Fibroblast of skin of back (primary cell): ENCODE measurements around the gene HDAC8. TPM values are rescaled to one million over a fixed set of nuclear protein-coding genes. Genes with fewer than 3 reads are reported as not detected.
"Not testable (repeated sequence)": the region's sequence is repeated elsewhere in the genome, so short reads cannot be mapped to it uniquely, and the experiment has no call there.

Experiments
- DNase-seq: peaks from one replicate; pipeline ENCODE4 v3.0.0-alpha.2; 2013
- polyA plus RNA-seq, 2 experiments: library from polyadenylated mRNA; unstranded; fragments of 120-200 nt; gene quantifications; one replicate each; pipeline ENCODE4 v1.2.1, GENCODE V29; 2013; ENCODE audit not compliant: insufficient read length in 2 of 2

The HDAC8 gene
- polyA plus RNA-seq (2013, experiment 1 of 2; ENCODE audit: insufficient read length): 23.6 TPM
- 20.2 TPM for polyA plus RNA-seq (2013, experiment 2 of 2; ENCODE audit: insufficient read length)

DNA sequence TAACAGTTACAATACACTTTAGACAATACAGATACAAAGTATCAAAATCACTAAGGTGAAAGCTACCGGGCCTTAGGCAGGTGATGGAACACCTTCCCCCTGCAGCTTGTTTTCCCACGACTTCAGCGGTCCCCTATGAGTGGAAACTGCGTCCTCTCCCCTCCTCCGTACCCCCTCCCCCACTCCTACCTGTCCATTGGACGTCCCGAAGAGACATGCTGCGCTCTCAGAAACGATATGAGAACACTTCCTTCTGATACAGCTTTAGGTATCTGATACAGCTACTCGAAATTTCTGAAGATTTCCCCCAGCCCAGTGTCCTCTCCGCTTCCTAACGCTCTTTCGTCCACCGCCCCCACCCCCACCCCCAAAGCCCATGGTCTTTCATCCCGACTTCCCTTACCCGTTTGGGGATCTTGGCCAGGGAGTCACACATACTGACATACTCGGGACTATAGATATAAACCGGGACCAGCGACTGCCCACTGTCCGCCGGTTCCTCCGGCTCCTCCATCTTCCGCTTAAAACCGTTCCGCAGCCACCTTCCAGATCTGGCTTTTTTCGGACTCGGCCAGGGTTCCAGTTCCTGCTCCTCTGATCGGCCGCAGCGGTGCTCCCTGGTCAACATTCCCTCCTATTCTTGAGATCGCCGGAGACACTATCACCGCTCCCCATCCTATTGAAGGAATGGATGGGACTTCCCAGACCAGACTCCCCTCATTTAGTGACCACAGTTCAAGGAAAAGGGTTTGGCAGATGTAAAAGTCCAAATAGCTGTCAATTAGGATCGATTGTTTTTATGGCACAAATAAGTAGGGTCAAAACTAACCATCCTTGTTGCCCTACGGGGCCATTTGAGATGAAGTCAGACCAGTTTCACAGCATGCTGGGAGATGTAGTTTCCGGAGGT is at the start of gene HDAC8:
TSS of gene HDAC8 (minus strand) at position 596 of the 910 bp plus-strand sequence. CDS start at position 514, 82 bp downstream.
- peak; percentile 82 for DNase-seq

DNA sequence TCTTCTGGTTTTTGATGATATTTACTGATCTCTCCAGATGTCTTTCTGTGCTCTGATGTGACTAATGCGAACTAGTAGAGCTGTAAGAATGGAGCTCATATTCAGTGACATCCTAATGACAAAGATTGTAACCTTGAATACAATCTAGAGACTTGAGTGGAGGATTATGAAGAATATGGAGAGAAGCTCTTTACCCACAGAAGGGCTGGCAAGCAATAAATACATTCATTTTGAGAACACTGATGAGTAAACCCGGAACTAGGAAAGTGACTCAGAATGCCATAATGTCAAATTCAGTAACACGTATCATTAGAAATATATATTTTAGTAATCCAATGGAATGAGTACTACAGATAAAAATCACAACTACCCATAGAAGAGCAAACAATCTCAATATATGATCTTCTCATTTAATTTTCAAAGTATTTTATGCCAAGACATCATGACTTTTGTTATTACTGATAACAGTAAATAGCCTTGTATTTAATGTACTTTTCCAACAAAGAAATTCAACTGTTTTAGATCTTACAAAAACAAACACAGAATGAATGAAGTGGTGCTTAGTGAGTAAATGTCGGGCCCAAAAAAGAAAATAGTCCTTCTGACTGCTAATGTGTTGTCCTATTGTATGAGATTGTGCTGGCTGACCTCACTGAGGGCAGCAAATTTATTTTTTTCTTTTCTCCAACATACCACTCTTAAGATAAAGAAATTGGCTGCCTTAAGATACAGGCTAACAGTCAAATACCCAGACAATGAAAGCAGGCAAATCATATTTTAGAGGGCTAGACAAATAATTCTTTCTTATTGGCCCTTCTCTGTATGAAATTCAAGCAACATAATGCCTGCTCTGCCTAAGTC is 49.2 kb upstream of the HDAC8 start:
- DNase-seq: peak; percentile 66

DNA sequence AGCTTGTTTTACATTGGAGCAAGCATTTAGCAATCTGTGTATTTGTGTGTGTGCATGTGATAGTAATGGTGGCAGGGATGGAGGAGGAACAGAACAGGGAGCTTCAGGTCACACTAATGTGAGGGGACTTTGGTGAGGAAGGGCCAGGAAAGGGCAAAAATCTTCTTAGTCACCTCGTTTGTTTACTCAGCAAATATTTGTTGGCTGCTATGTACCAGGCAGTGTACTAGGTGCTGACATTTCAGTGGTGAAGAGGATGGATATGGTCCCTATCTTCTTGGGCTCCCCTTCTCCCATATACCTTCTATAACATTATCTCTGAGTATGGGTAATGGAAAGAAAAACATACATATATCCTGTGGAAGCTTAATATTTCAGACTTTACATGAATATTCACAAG is 48.5 kb upstream of the HDAC8 start:
- DNase-seq: no peak

DNA sequence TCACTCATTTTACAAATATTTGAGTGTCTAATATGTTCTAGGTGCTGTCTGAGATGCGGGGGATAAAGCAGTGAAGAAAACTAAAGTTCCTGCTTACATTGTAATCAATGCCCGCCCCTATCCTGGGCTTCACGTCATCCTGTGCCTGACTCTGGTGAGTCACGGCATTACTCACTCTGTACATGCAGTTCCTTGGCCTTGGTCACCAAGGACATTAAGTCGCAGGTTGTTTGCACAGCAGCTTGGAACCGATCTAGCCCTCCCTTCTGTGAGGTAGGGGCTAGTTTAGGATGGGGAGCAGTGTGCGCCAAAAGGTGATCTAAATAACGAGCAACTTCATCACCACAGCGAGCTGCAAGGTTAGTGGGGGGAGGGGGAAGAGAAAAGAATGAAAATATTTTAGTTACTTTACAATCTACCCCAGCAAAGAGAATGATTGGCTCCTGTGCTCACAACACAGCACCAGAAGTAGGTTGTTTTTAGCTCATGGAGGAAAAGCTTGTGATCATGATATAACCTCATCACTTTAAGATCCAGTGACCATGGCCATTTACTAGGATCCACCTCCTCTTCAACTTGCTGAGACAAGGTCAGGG is 48.0 kb upstream of the HDAC8 start:
- DNase-seq: peak; percentile 85

DNA sequence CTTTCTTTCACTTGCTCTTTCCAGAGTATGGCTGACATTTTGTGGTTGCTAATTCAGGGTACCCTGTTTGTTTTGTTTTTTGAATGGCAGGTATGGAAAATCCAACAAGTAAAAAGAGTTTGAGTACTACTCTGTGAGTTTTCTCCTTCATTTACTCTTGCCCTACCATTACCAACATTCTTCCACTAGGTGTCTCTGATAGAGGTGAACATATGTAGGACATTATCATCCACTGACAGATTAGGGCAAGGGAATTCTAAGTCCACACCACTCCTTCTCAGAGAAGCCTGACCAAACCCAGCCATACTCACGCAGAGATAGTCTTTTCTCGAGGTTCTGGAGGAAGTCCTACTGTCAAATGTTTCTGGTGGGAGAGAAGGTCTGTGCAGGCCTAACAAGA is 36.7 kb upstream of the HDAC8 start:
- DNase-seq: no peak

DNA sequence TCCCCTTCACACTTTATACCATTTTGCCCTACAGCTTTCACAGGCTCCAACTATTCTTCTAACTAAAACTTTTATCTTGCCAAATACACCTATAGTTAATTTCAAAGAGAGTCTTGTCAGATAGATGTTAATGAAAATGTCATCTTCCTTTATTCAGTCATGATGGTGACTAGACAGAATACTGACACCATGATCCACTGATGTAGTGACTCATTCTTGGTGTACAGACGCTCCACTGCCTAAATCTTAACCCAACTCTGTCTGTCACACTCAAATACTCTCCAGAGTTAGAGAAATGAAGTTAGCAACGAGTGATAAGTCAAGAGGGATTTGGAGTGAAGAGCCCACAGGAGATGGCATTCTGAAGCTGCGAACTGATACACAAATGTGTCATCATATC is 32.1 kb upstream of the HDAC8 start:
- DNase-seq: no peak

DNA sequence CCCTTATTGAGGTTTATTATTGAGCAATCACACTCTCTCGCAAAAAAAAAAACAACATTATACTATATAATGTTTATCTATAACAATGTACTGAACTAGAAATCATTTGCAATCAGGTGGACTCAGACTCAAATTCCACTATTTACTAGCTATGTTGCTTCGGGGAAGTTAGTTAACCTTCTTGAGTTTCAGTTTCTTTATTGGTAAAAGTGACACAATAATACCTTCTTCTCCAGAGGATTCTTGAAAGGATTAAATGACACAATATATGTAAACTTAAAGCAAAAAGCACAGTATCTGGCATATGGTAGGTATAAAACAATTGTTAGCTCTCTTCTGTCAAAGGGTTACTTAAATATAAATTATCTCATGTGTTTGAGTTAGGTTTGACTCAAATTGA is 31.5 kb upstream of the HDAC8 start:
- no peak for DNase-seq

DNA sequence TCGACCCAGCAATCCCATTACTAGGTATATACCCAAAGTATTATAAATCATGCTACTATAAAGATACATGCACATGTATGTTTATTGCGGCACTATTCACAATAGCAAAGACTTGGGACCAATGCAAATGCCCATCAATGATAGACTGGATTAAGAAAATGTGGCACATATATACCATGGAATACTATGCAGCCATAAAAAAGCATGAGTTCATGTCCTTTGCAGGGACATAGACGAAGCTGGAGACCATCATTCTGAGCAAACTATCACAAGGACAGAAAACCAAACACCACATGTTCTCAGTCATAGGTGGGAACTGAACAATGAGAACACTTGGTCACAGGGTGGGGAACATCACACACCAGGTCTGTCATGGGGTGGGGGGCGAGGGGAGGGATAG is 18.4 kb upstream of the HDAC8 start:
- DNase-seq: not testable (repeated sequence)

DNA sequence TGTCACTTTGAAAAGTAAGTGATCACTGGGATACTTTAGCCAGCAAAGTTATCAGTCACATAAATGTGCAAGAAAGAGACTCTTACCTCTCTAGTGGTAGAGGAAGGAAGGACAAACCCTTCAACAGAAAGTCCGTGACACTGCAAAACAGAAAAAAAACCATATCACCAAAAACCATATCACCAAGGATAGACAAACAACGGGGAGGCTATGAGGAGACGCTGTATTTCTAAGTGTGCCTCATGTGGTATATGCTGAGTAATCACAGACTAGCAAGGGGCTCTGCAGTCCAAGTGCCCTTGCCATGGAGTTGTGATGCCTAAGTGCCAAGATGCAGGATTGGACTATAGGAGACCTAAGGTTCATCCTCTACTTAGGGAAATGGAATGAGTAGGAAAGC is 11.5 kb upstream of the HDAC8 start:
- DNase-seq: no peak

DNA sequence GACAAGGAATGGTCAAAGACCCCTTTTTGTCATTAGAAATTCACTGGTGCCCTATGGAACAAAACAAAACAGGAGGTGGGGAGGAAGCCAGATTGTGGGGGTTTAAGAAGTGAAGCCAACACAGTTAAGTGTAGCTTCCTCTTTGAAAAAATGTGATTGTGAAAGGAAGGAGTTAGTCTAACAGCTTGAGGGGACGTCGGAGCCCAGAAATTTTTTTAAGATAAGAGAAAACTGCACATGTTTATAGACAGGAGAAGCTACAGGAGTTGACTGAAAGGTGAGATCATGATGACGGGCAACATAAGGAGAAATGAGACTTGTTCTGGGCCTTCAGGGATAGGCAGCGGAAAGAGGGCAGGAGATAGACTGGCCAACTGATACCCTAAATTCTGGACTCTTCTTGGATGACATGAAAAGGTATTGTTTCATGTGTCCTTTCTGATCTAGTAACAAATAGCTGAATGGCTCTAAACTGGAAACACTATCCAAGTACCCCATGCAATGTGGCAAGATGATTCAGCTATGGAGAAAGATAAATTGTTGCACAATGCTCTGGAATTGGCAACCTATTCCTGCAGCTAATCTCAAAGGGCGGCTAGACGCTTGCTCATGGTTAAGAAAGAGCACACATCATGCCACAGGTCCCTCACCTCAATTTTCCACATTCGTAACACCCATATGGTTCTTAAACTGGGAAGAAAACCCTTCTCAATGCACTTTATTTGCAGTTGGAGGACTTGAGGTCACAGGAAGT is 3.7 kb upstream of the HDAC8 start:
- no peak for DNase-seq

DNA sequence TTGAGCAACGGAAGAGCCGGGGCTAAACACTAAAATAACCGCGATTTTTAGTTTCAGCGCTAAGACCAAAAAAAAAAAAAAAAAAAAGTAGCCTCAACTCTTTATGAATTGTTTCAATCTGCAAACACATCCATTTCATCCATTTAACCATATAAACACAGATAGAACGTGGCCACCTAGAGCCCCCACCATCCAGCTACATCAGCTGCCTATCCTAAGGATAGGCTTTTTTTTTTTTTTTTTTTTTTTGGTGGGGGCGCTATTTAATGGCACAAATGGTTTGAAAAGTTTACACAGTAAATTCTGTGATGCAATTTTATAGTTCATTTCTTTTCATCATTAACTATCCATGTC is 492 bp upstream of the HDAC8 start:
- DNase-seq: no peak

DNA sequence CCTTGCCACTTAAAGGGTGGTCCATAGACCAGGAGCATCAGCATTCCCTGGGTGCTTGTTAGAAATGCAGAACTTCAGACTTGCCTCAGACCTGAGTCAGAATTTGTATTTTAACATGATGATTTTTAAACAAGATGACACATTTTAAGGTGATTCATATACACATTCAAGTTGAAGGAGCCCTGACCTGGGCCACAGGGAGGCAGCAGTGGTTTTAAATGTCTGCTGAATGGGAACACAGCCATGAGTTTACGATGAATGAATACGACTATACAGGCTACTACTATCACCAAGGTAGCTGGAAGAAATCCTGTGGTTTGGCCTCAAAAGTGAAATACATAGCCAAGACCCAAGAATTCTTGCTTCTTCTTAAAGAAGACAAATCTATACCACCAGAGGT is 2.9 kb downstream of the HDAC8 start:
- DNase-seq: peak; percentile 9

DNA sequence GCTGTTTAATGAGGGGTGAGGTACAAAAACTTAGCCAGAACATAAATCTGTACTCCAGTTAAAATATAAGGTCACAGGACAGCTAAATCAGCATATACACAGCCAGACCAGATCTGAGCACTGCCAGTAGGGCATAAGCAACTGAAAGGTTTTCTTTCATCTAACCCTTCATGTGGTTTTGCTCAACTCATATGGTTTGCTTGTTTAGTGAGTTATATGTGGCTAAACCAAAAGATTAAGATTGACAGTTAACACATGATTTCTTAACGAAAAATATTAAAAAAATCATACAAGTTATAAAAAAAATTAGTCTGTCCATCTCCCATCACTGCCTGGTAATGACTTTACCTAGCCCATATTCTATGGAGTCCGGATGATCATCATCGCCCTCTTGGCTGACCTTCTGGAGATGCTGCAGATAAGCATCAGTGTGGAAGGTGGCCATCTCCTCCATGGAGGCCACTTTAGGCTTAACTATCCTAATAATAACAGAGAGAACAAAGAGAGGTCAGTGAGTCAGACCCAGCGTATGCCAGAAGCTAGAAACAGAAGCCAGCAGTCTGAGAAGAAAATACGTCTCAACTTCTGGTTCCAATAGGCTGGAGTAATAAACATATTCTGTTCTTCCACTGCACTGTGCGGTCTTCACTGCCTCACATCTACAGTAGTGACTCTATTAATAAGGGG is 4.1 kb downstream of the HDAC8 start:
- no peak for DNase-seq

DNA sequence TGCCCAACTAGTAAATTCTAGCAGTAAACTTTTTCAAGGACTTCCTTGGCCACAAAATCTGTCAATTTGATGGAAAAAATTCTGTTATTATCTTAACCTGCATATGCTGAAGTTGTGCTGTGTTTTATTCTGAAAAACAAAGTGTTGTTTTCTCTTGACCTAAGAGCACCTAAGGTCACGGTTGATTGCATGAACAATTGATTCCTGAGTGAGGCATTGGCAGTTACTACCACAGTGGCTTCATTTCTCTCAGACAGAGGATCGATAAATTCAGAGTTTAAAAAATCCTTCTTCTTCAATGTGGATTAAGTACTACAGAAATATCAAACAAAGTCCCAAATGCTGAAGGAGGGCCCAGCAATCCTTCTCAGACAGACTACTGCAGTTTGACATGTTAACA is 6.2 kb downstream of the HDAC8 start:
- no peak for DNase-seq

DNA sequence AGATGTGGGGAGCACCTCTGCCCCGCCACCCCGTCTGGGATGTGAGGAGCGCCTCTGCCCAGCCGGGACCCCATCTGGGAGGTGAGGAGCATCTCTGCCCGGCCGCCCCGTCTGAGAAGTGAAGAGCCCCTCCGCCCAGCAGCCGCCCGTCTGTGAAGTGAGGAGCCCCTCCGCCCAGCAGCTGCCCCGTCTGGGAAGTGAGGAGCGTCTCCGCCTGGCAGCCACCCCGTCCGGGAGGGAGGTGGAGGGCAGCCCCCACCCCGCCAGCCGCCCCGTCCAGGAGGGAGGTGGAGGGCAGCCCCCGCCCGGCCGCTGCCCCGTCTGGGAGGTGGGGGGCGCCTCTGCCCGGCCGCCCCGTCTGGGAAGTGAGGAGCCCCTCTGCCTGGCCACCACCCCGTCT is 13.0 kb downstream of the HDAC8 start:
- DNase-seq: not testable (repeated sequence)

DNA sequence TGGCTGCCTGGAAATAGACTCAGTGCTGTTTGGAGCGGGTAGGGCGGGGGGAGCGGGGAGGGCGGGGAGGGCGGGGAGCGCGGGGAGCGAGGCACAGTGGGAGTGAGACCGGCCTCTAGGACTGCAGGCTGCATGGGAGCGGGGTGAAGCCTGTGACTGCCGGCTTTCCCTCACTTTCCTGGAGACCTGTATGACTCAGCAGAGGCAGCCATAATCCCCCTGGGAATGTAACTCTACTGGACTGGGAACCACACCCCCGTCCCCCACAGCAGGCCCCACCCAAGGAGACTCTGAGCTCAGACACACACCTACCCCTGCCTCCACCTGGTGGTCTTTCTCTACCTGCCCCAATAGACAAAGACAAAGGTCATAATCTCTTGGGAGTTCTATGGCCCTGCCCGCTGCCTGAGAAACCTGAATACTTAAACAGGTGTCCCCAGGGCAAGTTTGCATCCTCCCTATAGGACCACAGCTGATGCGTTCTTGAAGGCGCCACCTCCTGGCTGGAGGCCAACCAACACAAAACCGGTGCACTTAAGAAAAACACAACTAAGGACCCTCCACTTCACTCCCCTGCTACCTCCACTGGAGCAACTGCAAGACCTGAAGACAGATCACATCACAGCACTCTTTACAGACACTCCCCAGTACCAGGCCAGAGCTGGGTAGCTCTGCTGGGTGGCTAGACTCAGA is 18.0 kb downstream of the HDAC8 start:
- peak; percentile 43 for DNase-seq

DNA sequence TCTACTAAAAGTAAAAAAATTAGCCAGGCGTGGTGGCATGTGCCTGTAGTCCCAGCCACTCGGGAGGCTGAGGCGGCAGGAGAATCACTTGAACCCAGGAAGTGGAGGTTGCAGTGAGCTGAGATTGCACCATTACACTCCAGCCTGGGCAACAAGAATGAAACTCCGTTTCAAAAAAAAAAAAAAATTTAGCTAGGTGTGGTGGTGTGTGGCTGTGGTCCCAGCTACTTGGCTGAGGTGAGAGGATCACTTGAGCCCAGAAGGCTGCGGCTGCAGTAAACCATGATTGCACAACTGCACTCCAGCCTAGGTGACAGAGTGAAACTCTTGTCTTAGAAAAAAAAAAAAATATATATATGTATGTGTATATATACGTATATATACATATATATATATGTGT is 20.2 kb downstream of the HDAC8 start:
- DNase-seq: not testable (repeated sequence)

DNA sequence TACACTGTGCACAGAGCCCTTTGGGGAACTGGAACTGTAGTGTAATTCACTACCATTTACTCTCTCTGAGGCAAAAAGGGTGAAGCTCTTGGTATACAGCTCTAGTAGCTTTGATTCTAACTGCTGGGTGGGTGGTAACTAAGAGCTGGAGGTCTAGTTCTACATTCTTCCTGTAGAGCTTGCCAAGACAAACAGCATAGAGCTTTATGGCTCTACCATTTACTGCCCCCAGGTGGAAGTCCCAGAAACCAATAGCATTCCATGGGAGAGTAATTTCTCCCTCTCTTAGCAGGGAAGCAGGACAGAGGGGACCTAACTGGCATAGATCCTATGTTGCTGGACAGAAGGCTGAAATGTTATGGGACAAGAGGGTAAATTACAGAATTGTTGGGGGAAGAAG is 26.7 kb downstream of the HDAC8 start:
- DNase-seq: peak; percentile 13

DNA sequence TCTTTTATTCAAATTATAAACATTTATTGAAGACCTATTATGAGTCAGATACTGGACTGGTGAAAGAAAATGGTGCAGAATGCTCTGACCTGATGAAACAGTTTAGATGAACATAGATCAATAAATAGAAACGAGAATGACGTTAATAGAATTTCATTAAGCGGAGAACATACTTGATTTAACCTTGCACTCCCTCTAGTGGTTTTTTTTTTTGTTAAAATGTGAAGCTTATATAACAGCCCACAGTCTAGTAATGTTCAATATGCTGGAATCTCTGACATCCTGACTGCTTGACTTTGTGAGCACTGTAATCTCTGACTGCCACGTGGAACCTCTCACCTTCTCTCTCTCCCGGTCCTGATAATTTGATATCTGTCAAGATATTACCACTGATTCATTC is 32.3 kb downstream of the HDAC8 start:
- DNase-seq: peak; percentile 19

DNA sequence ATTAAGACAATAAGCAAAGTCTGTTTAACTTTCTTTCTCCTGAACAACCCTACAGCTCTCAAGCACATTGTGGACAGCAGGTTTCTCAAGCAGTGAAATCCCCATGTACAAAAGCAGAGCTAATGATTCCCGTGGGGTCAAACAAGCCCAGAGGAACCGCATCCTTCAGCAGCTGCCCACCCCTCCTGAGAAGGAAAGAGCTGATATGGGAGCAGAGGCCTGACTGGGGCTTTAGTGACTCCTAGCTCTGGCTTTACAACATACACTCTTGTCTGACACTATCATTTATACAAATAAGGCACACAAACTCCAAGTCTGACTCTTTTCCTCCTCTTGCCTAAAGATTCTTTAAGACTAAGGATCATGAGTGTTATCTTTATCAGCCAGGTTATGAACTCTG is 32.8 kb downstream of the HDAC8 start:
- no peak for DNase-seq

DNA sequence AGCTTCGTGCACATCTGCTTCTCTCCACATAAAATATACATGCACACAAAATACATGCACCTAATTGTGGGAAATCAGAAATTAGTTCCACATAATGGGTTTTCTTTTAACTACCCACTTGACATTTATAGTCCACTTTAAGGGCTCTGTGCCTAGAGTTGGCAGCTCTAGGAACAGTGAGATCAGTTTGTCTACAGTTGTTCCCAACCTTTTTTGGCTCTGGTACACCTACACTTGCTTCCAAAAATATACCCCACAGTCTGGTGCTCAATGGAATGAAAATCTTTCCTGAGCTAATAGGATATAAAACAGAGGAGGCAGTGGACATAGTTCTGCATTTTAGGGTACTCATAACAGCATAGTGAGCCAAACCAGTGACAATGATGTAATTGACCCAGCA is 36.1 kb downstream of the HDAC8 start:
- DNase-seq: no peak
